ENCODE data around the gene SEC62.

The SEC62 gene

GRCh38 chr3:170022336-170022735 is 55.7 kb downstream of the SEC62 start:
- no peak for DNase-seq

- no peak for DNase-seq
These were observed 56.6 kb downstream of the SEC62 start for GRCh38 chr3:170023165-170023564.

- no peak for DNase-seq
These were observed 58.0 kb downstream of the SEC62 start for GRCh38 chr3:170024581-170024980.

GRCh38 chr3:170027233-170028102 is 60.9 kb downstream of the SEC62 start:
- no peak for DNase-seq

DNA sequence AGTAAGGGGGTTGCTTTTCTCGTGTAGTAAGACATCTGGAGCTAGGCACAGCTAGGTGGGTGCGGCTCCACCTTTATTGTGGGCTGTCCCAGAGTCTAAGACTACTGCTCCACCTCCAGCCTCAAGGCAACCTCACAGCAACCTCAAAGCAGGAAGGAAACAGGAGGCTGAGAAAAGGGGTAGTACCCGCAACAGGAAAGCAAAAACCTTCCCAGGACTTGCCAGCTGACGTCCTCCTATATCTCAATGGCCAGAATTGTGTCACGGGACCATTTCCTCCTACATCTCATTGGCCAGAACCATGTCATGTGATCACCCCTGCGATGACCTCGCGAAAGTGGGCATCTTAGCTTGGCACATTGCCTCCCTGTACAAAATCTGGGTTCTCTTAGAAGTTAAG is 66.9 kb downstream of the SEC62 start:
- DNase-seq: peak; percentile 62 to 73

DNA sequence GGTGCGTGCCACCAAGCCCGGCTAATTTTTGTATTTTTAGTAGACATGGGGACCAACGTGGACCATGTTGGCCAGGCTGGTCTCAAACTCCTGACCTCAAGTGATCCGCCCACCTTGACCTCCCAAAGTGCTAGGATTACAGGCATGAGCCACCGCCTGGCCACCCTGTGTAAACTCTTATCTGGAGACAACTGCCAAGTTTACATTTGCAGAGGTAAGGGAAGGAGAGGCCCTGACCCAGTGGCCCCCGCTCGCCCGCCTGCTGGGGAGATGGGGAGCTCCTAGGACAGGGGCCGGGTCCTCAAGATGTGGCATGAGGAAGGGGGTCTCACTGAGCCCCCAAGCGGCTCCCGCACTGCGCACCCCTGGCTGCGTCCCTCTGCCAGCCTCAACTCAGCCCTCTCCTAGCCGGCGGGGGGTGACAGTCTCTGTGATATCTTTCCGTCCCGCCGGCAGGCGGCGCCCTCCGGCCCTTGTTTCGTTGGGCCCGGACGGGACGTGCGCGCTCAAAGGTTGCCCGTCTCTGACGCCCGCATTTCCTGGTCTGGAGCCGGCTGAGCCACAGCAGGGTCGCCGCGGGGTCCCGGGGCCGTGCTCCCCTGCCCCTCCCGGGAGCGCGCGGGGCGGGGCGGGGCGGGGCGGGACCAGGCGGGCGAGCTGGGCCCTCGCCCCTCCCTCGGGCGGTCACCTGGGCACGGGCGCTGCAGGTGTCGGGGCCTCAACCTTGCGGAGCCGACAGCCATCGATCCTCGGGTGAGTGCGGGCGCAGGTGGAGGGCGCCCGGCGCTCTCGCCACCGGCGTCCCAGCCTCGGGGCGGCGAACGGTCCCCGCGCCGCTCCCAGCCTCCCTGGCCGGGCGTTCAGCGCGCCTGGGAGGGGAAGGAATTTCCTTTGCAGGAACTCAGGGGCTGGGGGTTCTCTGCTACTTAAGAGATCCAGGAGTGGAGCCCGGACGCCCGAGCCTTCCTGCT is 71.1 kb downstream of the SEC62 start, which contains the start of gene GPR160:
TSS of gene GPR160 (plus strand) at position 533 of the 971 bp plus-strand sequence. CDS start 45,978 bp downstream, outside the sequence.
- DNase-seq: peak; percentile 82 to 85

- DNase-seq: peak; percentile 27 to 40
These were observed 72.0 kb downstream of the SEC62 start for GRCh38 chr3:170038434-170039110.

- DNase-seq: no peak
These were observed 73.8 kb downstream of the SEC62 start for GRCh38 chr3:170040418-170040817.

DNA sequence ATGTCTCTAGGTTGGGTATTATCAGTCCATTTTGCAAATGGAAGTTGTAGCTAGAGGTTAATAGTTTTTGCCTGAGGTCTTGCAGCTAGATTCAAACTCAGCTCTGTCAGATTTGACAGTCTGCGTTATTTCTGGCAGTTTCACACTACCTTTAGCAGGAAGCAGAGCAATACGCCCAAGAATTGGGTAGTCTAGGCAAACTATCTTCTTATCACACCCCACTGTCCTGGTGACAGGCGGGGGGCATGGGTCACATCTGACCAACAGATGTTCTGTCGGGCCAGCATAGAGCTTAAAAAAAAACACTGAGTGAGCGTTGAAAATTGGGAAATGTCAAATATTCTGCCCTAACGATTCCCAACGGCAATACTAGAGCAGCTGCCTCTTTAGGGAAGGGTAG is 76.9 kb downstream of the SEC62 start:
- no peak for DNase-seq

- no peak for DNase-seq
These were observed 77.7 kb downstream of the SEC62 start for GRCh38 chr3:170044271-170044670.

- peak in 1 of 2 donors; percentile 40 for DNase-seq
These were observed 78.2 kb downstream of the SEC62 start for GRCh38 chr3:170044795-170045244.

DNA sequence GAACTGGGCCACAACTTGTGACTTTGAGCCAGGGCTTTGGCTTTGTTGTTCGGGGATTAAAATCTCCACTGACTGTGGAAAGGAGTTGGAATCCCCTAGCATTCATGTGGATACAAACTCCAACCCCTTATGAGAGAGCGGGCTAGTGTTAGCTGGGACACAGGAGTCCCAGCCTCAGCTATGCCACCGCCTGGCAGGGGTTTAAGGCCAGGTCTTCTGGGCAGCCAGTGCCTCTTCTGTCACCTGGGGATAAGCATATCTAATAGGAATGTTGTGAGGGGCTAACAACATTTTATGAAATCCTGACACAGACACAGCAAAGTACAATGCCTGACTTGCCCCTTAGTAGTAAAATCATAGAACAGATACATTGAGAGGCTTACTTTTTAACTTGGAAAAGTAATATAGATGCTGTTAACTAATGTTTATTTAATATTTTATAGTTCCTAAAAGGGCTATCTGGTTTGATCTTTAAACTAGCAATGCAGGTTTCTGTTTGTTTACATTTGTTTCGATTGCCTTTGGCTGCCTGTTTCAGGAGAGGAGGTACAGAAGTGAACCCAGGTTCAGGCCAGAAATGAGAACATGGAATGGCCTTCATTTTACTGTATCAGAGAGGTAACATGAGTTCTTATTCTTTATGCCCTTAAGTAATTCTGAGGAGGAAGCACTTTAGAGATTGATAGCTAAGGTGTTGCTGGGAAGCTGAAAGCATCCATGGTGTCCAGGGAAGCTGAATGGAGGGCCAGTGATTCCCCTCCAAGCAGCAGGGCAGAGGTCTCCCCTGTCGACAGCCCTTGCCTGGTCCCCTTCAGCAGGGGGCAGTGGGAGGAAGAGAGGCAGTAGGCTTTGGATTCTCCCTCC is 79.9 kb downstream of the SEC62 start:
- DNase-seq: no peak

GRCh38 chr3:170047133-170047404 is 80.5 kb downstream of the SEC62 start:
- no peak for DNase-seq
